ENCODE results near the gene HOXA13. TPM values are rescaled to one million over a fixed set of nuclear protein-coding genes. Genes with fewer than 3 reads are reported as not detected.

HOXA13 gene
- total RNA-seq, 1 experiment from 2014 or later, result not detected

DNA sequence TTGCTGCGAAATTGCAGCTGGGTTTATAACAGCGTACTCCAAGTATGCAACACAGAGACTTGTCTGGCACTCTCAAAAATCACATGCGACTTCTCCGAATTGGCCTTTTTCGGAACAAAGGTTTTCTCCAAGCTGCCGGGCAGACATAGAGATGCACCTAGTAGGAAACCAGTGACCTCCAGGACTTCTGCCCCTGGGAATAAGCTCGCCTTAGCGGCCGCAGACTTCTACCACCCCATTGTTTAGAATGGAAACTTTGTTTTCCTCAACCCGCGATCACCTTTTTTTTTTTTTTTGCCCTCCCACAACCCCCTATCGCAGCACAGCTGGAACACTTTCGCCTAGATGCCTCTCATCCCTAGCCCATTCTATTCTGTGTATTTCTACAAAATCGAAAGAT is 20.9 kb downstream of the HOXA13 start:
- H3K27me3 Mint-ChIP-seq (ENCODE audit: low read depth), result peaks cover 100% of the 10 kb centered on the region
- H2BK5ac ChIP-seq (ENCODE audit: insufficient read length, low read length), result no peak overlapping the region
- H3K27ac ChIP-seq (ENCODE audit: insufficient read length, low read depth, low read length), result no peak overlapping the region
- WGBS (ENCODE audit: extremely low coverage, insufficient read length, low lambda C conversion rate), result no CpG with 5 or more reads among the region's 14 CpGs
- no peak overlapping the region for H3K4ac ChIP-seq (ENCODE audit: low read depth, low read length)
- H3K18ac ChIP-seq (ENCODE audit: insufficient read length, low read depth, low read length), result no peak overlapping the region
- H3K9me3 ChIP-seq (ENCODE audit: control insufficient read depth, low read depth, low read length), result no peaks in the 10 kb centered on the region
- H4K91ac ChIP-seq (ENCODE audit: insufficient read length, low read depth, low read length), result no peak overlapping the region
- 0 out of 5 replicates have a peak overlapping the region, but pooled peaks of 1 of the 2 experiments have one; percentile 31 for H3K4me3 Mint-ChIP-seq
- TF ChIP-seq, protein P1, sequence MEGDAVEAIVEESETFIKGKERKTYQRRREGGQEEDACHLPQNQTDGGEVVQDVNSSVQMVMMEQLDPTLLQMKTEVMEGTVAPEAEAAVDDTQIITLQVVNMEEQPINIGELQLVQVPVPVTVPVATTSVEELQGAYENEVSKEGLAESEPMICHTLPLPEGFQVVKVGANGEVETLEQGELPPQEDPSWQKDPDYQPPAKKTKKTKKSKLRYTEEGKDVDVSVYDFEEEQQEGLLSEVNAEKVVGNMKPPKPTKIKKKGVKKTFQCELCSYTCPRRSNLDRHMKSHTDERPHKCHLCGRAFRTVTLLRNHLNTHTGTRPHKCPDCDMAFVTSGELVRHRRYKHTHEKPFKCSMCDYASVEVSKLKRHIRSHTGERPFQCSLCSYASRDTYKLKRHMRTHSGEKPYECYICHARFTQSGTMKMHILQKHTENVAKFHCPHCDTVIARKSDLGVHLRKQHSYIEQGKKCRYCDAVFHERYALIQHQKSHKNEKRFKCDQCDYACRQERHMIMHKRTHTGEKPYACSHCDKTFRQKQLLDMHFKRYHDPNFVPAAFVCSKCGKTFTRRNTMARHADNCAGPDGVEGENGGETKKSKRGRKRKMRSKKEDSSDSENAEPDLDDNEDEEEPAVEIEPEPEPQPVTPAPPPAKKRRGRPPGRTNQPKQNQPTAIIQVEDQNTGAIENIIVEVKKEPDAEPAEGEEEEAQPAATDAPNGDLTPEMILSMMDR (conservative IDR thresholded peaks at IDR 0.05), result no peak
- no peak overlapping the region for H4K5ac ChIP-seq (ENCODE audit: insufficient read length, low read depth, low read length)
- no peak overlapping the region for H3K9ac ChIP-seq (ENCODE audit: extremely low read depth, insufficient read length, low read length)
- no peak overlapping the region for H3T11ph ChIP-seq (ENCODE audit: low read length)
- H2AFZ ChIP-seq (ENCODE audit: low read length), result no peak overlapping the region
- no peaks in the 10 kb centered on the region for H3K23me2 ChIP-seq (ENCODE audit: insufficient read length, low read depth, low read length, poor library complexity, severe bottlenecking)
- H3K4me1 ChIP-seq (ENCODE audit: insufficient read depth, low read length), result no peaks in the 10 kb centered on the region
- H2BK120ac ChIP-seq (ENCODE audit: low read depth, low read length, poor library complexity, severe bottlenecking), result no peak overlapping the region
- H3K79me1 ChIP-seq (ENCODE audit: insufficient read depth, low read depth, low read length, poor library complexity, severe bottlenecking), result no peaks in the 10 kb centered on the region
- no peak overlapping the region for H4K8ac ChIP-seq (replicated peaks; ENCODE audit: insufficient read length, low read depth, low read length)
- no peak overlapping the region for H2BK15ac ChIP-seq (ENCODE audit: low read depth, low read length)
- no peaks in the 10 kb centered on the region; a peak in 2 of 7 replicates for H3K36me3 Mint-ChIP-seq (ENCODE audit: insufficient read depth in 1 of 3, low read depth in 3 of 3)
- H3K27ac Mint-ChIP-seq, result no peak overlapping the region
- no peak overlapping the region for H3K23ac ChIP-seq (ENCODE audit: insufficient read length, low read depth, low read length)
- H3K14ac ChIP-seq (ENCODE audit: insufficient read depth, low read length), result no peak overlapping the region
- H4K20me1 ChIP-seq (ENCODE audit: control insufficient read depth, insufficient read depth, insufficient read length), result no peaks in the 10 kb centered on the region
- no peak overlapping the region for H2AK5ac ChIP-seq (ENCODE audit: insufficient read length, low read length)
- H2BK12ac ChIP-seq (ENCODE audit: insufficient read length, low read depth, low read length), result no peak overlapping the region
- peaks cover 3 to 16% of the 10 kb centered on the region in 2 experiments for H3K4me1 Mint-ChIP-seq
- H3K56ac ChIP-seq (ENCODE audit: insufficient read length, low read depth, low read length), result no peak overlapping the region
- H3K27me3 ChIP-seq (ENCODE audit: insufficient read depth, low read length), result peaks cover 99% of the 10 kb centered on the region
- H3K9me3 Mint-ChIP-seq, result peaks cover 2 to 14% of the 10 kb centered on the region in 2 experiments; a peak in 1 of 5 replicates
- DNase-seq, result peak; percentile 26
- H2BK20ac ChIP-seq (ENCODE audit: low read depth, low read length, poor library complexity, severe bottlenecking), result no peak overlapping the region
- no peaks in the 10 kb centered on the region for H3K79me2 ChIP-seq (ENCODE audit: insufficient read depth, low read length)
- no peak overlapping the region for H3K4me2 ChIP-seq (ENCODE audit: insufficient read depth, insufficient read length, low read length)

Data from H9 (cell line).